HG03060 (cell line): ENCODE results near the gene DPYSL3.
A peak's percentile ranks its signal among the peaks of the same experiment; 100 is the strongest.

Source experiments
- ATAC-seq: cut with Tn5 transposase; IDR thresholded peaks from one replicate; pipeline ENCODE4 v1.9.1; 2021; ENCODE audit warnings: low read depth, moderate number of reproducible peaks; ENCODE audit not compliant: unreplicated experiment

Gene DPYSL3

GRCh38 chr5:147410496-147411358, 99.1 kb downstream of the DPYSL3 start:
- ATAC-seq = no peak

- no peak for ATAC-seq
Measured at GRCh38 chr5:147408980-147409379, 100.9 kb downstream of the DPYSL3 start.

GRCh38 chr5:147407094-147407681, 102.7 kb downstream of the DPYSL3 start:
- no peak for ATAC-seq

GRCh38 chr5:147406636-147407035, 103.2 kb downstream of the DPYSL3 start:
- ATAC-seq = no peak

GRCh38 chr5:147404706-147405105, 105.2 kb downstream of the DPYSL3 start:
- ATAC-seq = peak; percentile 3

- ATAC-seq = peak; percentile 91
Measured at GRCh38 chr5:147403651-147404640, 105.9 kb downstream of the DPYSL3 start.

- ATAC-seq = no peak
Measured at GRCh38 chr5:147400881-147401280, 109.0 kb downstream of the DPYSL3 start.

GRCh38 chr5:147400126-147400809, 109.6 kb downstream of the DPYSL3 start:
- ATAC-seq = no peak

GRCh38 chr5:147398860-147399259, 111.0 kb downstream of the DPYSL3 start:
- ATAC-seq = no peak

GRCh38 chr5:147397616-147398015, 112.3 kb downstream of the DPYSL3 start:
- no peak for ATAC-seq

- ATAC-seq = no peak
Measured at GRCh38 chr5:147396070-147396823, 113.6 kb downstream of the DPYSL3 start.

GRCh38 chr5:147393874-147394672, 115.8 kb downstream of the DPYSL3 start:
- ATAC-seq = no peak

GRCh38 chr5:147391781-147392180, 118.1 kb downstream of the DPYSL3 start:
- ATAC-seq = peak; percentile 99

GRCh38 chr5:147390654-147391225, 119.1 kb downstream of the DPYSL3 start:
- ATAC-seq = no peak

GRCh38 chr5:147388184-147389108, 121.4 kb downstream of the DPYSL3 start:
- no peak for ATAC-seq

GRCh38 chr5:147387109-147387508, 122.8 kb downstream of the DPYSL3 start:
- no peak for ATAC-seq
